H9 (cell line): Measurements from ENCODE around the gene SMCHD1. TPM values are rescaled to one million over a fixed set of nuclear protein-coding genes. Genes with fewer than 3 reads are reported as not detected.

ENCODE experiments used
- DNase-seq: peaks from one replicate; pipeline ENCODE4 v3.0.0-alpha.2; 2017
- H2AFZ ChIP-seq: one replicate; pipeline ENCODE4 v1.6.1; 2013; ENCODE audit warnings: mild to moderate bottlenecking, low read length, control low read depth, moderate library complexity
- H2AK5ac ChIP-seq: 2 replicates; pipeline ENCODE4 v1.6.1; 2013; ENCODE audit warnings: low read length, control low read depth, mixed read lengths; ENCODE audit not compliant: insufficient read length
- H2BK120ac ChIP-seq: one replicate; pipeline ENCODE4 v1.6.1; 2013; ENCODE audit warnings: low read depth, mild to moderate bottlenecking, low read length, control low read depth, inconsistent platforms; ENCODE audit not compliant: poor library complexity, severe bottlenecking
- H2BK12ac ChIP-seq: 2 replicates; pipeline ENCODE4 v1.6.1; 2013; ENCODE audit warnings: low read length, control low read depth, mixed read lengths, low read depth; ENCODE audit not compliant: insufficient read length
- H2BK15ac ChIP-seq: 2 replicates; pipeline ENCODE4 v1.6.1; 2013; ENCODE audit warnings: low read depth, low read length, control low read depth
- H2BK20ac ChIP-seq: one replicate; pipeline ENCODE4 v1.6.1; 2013; ENCODE audit warnings: low read depth, mild to moderate bottlenecking, low read length, control low read depth, inconsistent platforms; ENCODE audit not compliant: poor library complexity, severe bottlenecking
- H2BK5ac ChIP-seq: 2 replicates; pipeline ENCODE4 v1.6.1; 2013; ENCODE audit warnings: low read length, control low read depth, mixed read lengths; ENCODE audit not compliant: insufficient read length
- H3K14ac ChIP-seq: 2 replicates; pipeline ENCODE4 v1.6.1; 2013; ENCODE audit warnings: low read length, control low read depth; ENCODE audit not compliant: insufficient read depth
- H3K18ac ChIP-seq: 2 replicates; pipeline ENCODE4 v1.6.1; 2013; ENCODE audit warnings: low read depth, mild to moderate bottlenecking, mixed read lengths, low read length, control low read depth; ENCODE audit not compliant: insufficient read length
- H3K23ac ChIP-seq: 2 replicates; pipeline ENCODE4 v1.6.1; 2013; ENCODE audit warnings: low read length, control low read depth, mixed read lengths, low read depth; ENCODE audit not compliant: insufficient read length
- H3K23me2 ChIP-seq: 2 replicates; pipeline ENCODE4 v1.6.1; 2013; ENCODE audit warnings: low read depth, mild to moderate bottlenecking, mixed read lengths, low read length, control low read depth; ENCODE audit not compliant: insufficient read length, poor library complexity, severe bottlenecking
- H3K27ac ChIP-seq: 2 replicates; pipeline ENCODE4 v1.5.1; 2013; ENCODE audit warnings: low read length, control low read depth, mixed read lengths, low read depth; ENCODE audit not compliant: insufficient read length
- H3K27me3 ChIP-seq: 2 replicates; pipeline ENCODE4 v1.6.1; 2013; ENCODE audit warnings: low read length, control low read depth, inconsistent platforms; ENCODE audit not compliant: insufficient read depth
- H3K4ac ChIP-seq: 2 replicates; pipeline ENCODE4 v1.6.1; 2013; ENCODE audit warnings: low read depth, mild to moderate bottlenecking, control low read depth, inconsistent platforms, low read length, moderate library complexity
- H3K4me1 ChIP-seq: 2 replicates; pipeline ENCODE4 v1.6.1; 2013; ENCODE audit warnings: low read length, control low read depth, inconsistent platforms; ENCODE audit not compliant: insufficient read depth
- H3K4me2 ChIP-seq: 2 replicates; pipeline ENCODE4 v1.6.1; 2013; ENCODE audit warnings: low read length, control low read depth, mixed read lengths; ENCODE audit not compliant: insufficient read length, insufficient read depth
- H3K56ac ChIP-seq: 2 replicates; pipeline ENCODE4 v1.6.1; 2013; ENCODE audit warnings: low read depth, mild to moderate bottlenecking, mixed read lengths, low read length, control low read depth; ENCODE audit not compliant: insufficient read length
- H3K79me1 ChIP-seq: 2 replicates; pipeline ENCODE4 v1.6.1; 2013; ENCODE audit warnings: low read depth, mild to moderate bottlenecking, moderate library complexity, low read length, control low read depth, inconsistent platforms; ENCODE audit not compliant: insufficient read depth, poor library complexity, severe bottlenecking
- H3K79me2 ChIP-seq: 2 replicates; pipeline ENCODE4 v1.6.1; 2013; ENCODE audit warnings: low read length, control low read depth, inconsistent platforms; ENCODE audit not compliant: insufficient read depth
- H3K9ac ChIP-seq: 2 replicates; pipeline ENCODE4 v1.6.1; 2013; ENCODE audit warnings: low read length, control low read depth, mixed read lengths; ENCODE audit not compliant: insufficient read length; ENCODE audit errors: extremely low read depth
- H3K9me3 ChIP-seq: one replicate; pipeline ENCODE4 v1.6.1; 2013; ENCODE audit warnings: low read depth, low read length, inconsistent platforms; ENCODE audit not compliant: control insufficient read depth
- H3T11ph ChIP-seq: one replicate; pipeline ENCODE4 v1.6.1; 2013; ENCODE audit warnings: mild to moderate bottlenecking, low read length, control low read depth, inconsistent platforms
- H4K20me1 ChIP-seq: one replicate; pipeline ENCODE4 v1.6.1; 2013; ENCODE audit not compliant: control insufficient read depth, insufficient read length, insufficient read depth
- H4K5ac ChIP-seq: 2 replicates; pipeline ENCODE4 v1.6.1; 2013; ENCODE audit warnings: low read depth, mild to moderate bottlenecking, mixed read lengths, low read length, control low read depth; ENCODE audit not compliant: insufficient read length
- H4K8ac ChIP-seq: replicated peaks from 2 replicates; pipeline ENCODE4 v1.6.1; 2013; ENCODE audit warnings: low read length, control low read depth, mixed read lengths, low read depth; ENCODE audit not compliant: insufficient read length
- H4K91ac ChIP-seq: 2 replicates; pipeline ENCODE4 v1.6.1; 2013; ENCODE audit warnings: low read depth, mild to moderate bottlenecking, moderate library complexity, mixed read lengths, low read length, control low read depth; ENCODE audit not compliant: insufficient read length
- H3K27ac Mint-ChIP-seq, 3 experiments: 2 replicates in 2 of 3; 3 replicates in 1 of 3; pipeline ENCODE4 v1.8.0; 2020 to 2021; ENCODE audit warnings: mixed read lengths in 3 of 3, mild to moderate bottlenecking in 1 of 3, moderate library complexity in 1 of 3
- H3K27me3 Mint-ChIP-seq: 2 replicates; pipeline ENCODE4 v1.8.0; 2021; ENCODE audit warnings: low read depth, mild to moderate bottlenecking, moderate library complexity, mixed read lengths
- H3K36me3 Mint-ChIP-seq, 3 experiments: 2 replicates in 2 of 3; 3 replicates in 1 of 3; pipeline ENCODE4 v1.8.0; 2020 to 2021; ENCODE audit warnings: low read depth in 3 of 3, mixed read lengths in 3 of 3; ENCODE audit not compliant: insufficient read depth in 1 of 3
- H3K4me1 Mint-ChIP-seq, 2 experiments: 2 replicates each; pipeline ENCODE4 v1.8.0; 2020; ENCODE audit warnings: mixed read lengths in 2 of 2
- H3K4me3 Mint-ChIP-seq, 2 experiments: 2 replicates in 1 of 2; 3 replicates in 1 of 2; pipeline ENCODE4 v1.8.0; 2020 to 2021; ENCODE audit warnings: mild to moderate bottlenecking in 2 of 2, mixed read lengths in 2 of 2, moderate library complexity in 1 of 2
- H3K9me3 Mint-ChIP-seq, 2 experiments: 2 replicates in 1 of 2; 3 replicates in 1 of 2; pipeline ENCODE4 v1.8.0; 2020; ENCODE audit warnings: mild to moderate bottlenecking in 2 of 2, mixed read lengths in 2 of 2, moderate library complexity in 1 of 2
- WGBS: extraction: QIAGEN DNeasy Blood & Tissue Kit; methylation state at CpG from one replicate; pipeline ENCODE4 v1.1.7; 2013; ENCODE audit warnings: missing lambda C conversion rate, low lambda C conversion rate, mixed read lengths; ENCODE audit not compliant: insufficient read length; ENCODE audit errors: extremely low coverage; 5-methylcytosine and 5-hydroxymethylcytosine counted together
- total RNA-seq: library from RNA; stranded (reverse); gene quantifications from 2 replicates; pipeline ENCODE4 v1.2.1, GENCODE V29; 2021
- TF ChIP-seq, protein P1 (sequence below): fragments of 200-600 bp; sonication (generic); conservative IDR thresholded peaks from 3 replicates; pipeline ENCODE4 v1.8.0; 2021; ENCODE audit warnings: antibody characterized with exemption, mild to moderate bottlenecking

SMCHD1 gene
- total RNA-seq, 1 experiment from 2014 or later = 53.5 TPM

DNA sequence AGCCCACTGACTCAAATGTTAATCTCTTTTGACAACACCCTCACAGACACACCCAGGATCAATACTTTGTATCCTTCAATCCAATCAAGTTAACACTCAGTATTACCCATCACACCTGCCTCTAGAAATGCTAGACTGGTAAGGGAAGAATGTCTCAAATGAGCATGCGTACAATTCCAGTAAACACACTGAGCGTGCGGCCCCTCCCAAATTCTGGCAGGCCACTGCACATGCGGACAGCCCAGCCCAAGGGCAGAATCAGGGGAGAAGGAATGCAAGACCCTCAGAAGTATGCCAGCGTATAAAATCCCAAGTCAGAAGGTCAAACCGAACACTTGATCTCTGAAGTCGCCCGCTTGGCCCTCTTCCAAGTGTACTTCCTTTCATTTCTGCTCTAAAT, 183.7 kb downstream of the SMCHD1 start:
- no peaks in the 10 kb centered on the region for H3K79me1 ChIP-seq
- DNase-seq = no peak
- H4K8ac ChIP-seq = no peak overlapping the region
- Mint-ChIP-seq H3K36me3 (peaks cover 0 to 5% (median 4%) of the 10 kb centered on the region in 3 experiments; a peak in 2 of 7 replicates), H3K27ac (no peak overlapping the region), H3K9me3 (peaks cover 6 to 12% of the 10 kb centered on the region in 2 experiments; a peak in 4 of 5 replicates), H3K4me1 (no peaks in the 10 kb centered on the region), H3K4me3 (no peak overlapping the region; a peak in 1 of 5 replicates), H3K27me3 (peaks cover 32% of the 10 kb centered on the region)
- H2AFZ ChIP-seq = no peak overlapping the region
- no peak overlapping the region for H3K14ac ChIP-seq
- H3K18ac ChIP-seq = no peak overlapping the region
- H3K27me3 ChIP-seq = peaks cover 1% of the 10 kb centered on the region; the same call in 1 of the 2 replicates
- no peak overlapping the region for H2BK5ac ChIP-seq
- no peak overlapping the region for H4K91ac ChIP-seq
- no peak overlapping the region for H3K27ac ChIP-seq
- H4K20me1 ChIP-seq = no peaks in the 10 kb centered on the region
- H3K4me2 ChIP-seq = no peak overlapping the region
- no peak overlapping the region for H3T11ph ChIP-seq
- no peak overlapping the region for H3K56ac ChIP-seq
- H2BK120ac ChIP-seq = no peak overlapping the region
- H2BK20ac ChIP-seq = no peak overlapping the region
- H3K4ac ChIP-seq = no peak overlapping the region
- TF ChIP-seq, protein P1, sequence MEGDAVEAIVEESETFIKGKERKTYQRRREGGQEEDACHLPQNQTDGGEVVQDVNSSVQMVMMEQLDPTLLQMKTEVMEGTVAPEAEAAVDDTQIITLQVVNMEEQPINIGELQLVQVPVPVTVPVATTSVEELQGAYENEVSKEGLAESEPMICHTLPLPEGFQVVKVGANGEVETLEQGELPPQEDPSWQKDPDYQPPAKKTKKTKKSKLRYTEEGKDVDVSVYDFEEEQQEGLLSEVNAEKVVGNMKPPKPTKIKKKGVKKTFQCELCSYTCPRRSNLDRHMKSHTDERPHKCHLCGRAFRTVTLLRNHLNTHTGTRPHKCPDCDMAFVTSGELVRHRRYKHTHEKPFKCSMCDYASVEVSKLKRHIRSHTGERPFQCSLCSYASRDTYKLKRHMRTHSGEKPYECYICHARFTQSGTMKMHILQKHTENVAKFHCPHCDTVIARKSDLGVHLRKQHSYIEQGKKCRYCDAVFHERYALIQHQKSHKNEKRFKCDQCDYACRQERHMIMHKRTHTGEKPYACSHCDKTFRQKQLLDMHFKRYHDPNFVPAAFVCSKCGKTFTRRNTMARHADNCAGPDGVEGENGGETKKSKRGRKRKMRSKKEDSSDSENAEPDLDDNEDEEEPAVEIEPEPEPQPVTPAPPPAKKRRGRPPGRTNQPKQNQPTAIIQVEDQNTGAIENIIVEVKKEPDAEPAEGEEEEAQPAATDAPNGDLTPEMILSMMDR = no peak
- no peak overlapping the region for H2AK5ac ChIP-seq
- H3K9ac ChIP-seq = no peak overlapping the region
- no CpG with 5 or more reads among the region's 8 CpGs for WGBS
- no peak overlapping the region for H2BK12ac ChIP-seq
- no peaks in the 10 kb centered on the region for H3K23me2 ChIP-seq
- H3K9me3 ChIP-seq = no peaks in the 10 kb centered on the region
- H4K5ac ChIP-seq = no peak overlapping the region
- no peak overlapping the region for H2BK15ac ChIP-seq
- no peaks in the 10 kb centered on the region for H3K79me2 ChIP-seq
- no peak overlapping the region for H3K23ac ChIP-seq
- H3K4me1 ChIP-seq = no peaks in the 10 kb centered on the region
